MM.1S (cell line): Measurements from ENCODE around the gene HPCAL1.

ENCODE experiments used
- DNase-seq: peaks from one replicate; pipeline ENCODE4 v3.0.0-alpha.2; 2015
- H2AFZ ChIP-seq: fragments of 300-600 bp; sonication (generic); 2 replicates; pipeline ENCODE4 v1.6.0; 2016; ENCODE audit warnings: antibody characterized with exemption, low read length
- H3F3A ChIP-seq: fragments of 300-600 bp; sonication (generic); 2 replicates; pipeline ENCODE4 v1.6.1; 2016; ENCODE audit warnings: mild to moderate bottlenecking, antibody characterized with exemption, low read length, moderate library complexity, mixed read lengths; ENCODE audit not compliant: insufficient read depth
- H3K27ac ChIP-seq: fragments of 300-600 bp; sonication (generic); 2 replicates; pipeline ENCODE4 v1.5.1; 2016; ENCODE audit warnings: mild to moderate bottlenecking, low read length
- H3K27me3 ChIP-seq: fragments of 300-600 bp; sonication (generic); replicated peaks from 2 replicates; pipeline ENCODE4 v1.6.0; 2016; ENCODE audit warnings: low read length; ENCODE audit not compliant: insufficient read depth
- H3K36me3 ChIP-seq: fragments of 300-600 bp; sonication (generic); replicated peaks from 2 replicates; pipeline ENCODE4 v1.6.1; 2016; ENCODE audit warnings: mild to moderate bottlenecking, low read length, mixed read lengths; ENCODE audit not compliant: insufficient read depth
- H3K4me1 ChIP-seq: fragments of 300-600 bp; sonication (generic); 2 replicates; pipeline ENCODE4 v1.6.1; 2016; ENCODE audit warnings: low read length, mixed read lengths
- H3K4me2 ChIP-seq: fragments of 300-600 bp; sonication (generic); 2 replicates; pipeline ENCODE4 v1.6.0; 2016; ENCODE audit warnings: low read depth, low read length
- H3K4me3 ChIP-seq: fragments of 300-600 bp; sonication (generic); 2 replicates; pipeline ENCODE4 v1.5.1; 2016; ENCODE audit warnings: low read length, mixed read lengths
- H3K79me2 ChIP-seq: fragments of 300-600 bp; sonication (generic); 2 replicates; pipeline ENCODE4 v1.6.1; 2016; ENCODE audit warnings: mixed run types, low read length, mixed read lengths
- H3K9ac ChIP-seq: fragments of 300-600 bp; sonication (generic); 2 replicates; pipeline ENCODE4 v1.6.1; 2016; ENCODE audit warnings: low read length, mixed read lengths
- H3K9me2 ChIP-seq: fragments of 300-600 bp; sonication (generic); replicated peaks from 2 replicates; pipeline ENCODE4 v1.6.1; 2016; ENCODE audit warnings: mild to moderate bottlenecking, low read length, mixed read lengths; ENCODE audit not compliant: insufficient read depth
- H3K9me3 ChIP-seq: fragments of 300-600 bp; sonication (generic); replicated peaks from 2 replicates; pipeline ENCODE4 v1.6.1; 2016; ENCODE audit warnings: mild to moderate bottlenecking, low read length, mixed read lengths; ENCODE audit not compliant: insufficient read depth
- H4K20me1 ChIP-seq: fragments of 300-600 bp; sonication (generic); 2 replicates; pipeline ENCODE4 v1.6.1; 2016; ENCODE audit warnings: mild to moderate bottlenecking, low read length, moderate library complexity, mixed read lengths; ENCODE audit not compliant: insufficient read depth
- CTCF ChIP-seq: fragments of 300-600 bp; sonication (generic); IDR thresholded peaks from 2 replicates; pipeline ENCODE4 v1.5.1; 2016; ENCODE audit warnings: antibody characterized with exemption, low read length, mixed read lengths
- EZH2 ChIP-seq: fragments of 300-600 bp; sonication (generic); optimal IDR thresholded peaks from 2 replicates; pipeline ENCODE3; 2017; ENCODE audit warnings: low read depth, mild to moderate bottlenecking, antibody characterized with exemption, low read length, mixed read lengths
- EZH2phosphoT487 ChIP-seq: fragments of 300-600 bp; sonication (generic); IDR thresholded peaks from 2 replicates; pipeline ENCODE4 v1.6.1; 2018; ENCODE audit warnings: antibody characterized with exemption, low read length

The HPCAL1 gene

GRCh38 chr2:10316860-10317259 lies 14.2 kb downstream of the HPCAL1 start:
- H3F3A ChIP-seq: no peaks in the 10 kb centered on the region
- no peak for DNase-seq
- no peaks in the 10 kb centered on the region for H3K27me3 ChIP-seq
- no peak overlapping the region for H3K4me3 ChIP-seq
- H3K9ac ChIP-seq: no peak overlapping the region
- peaks cover 98% of the 10 kb centered on the region for H3K79me2 ChIP-seq
- no peak overlapping the region for H3K27ac ChIP-seq
- H3K9me3 ChIP-seq: no peaks in the 10 kb centered on the region
- H4K20me1 ChIP-seq: no peaks in the 10 kb centered on the region
- H3K9me2 ChIP-seq: no peaks in the 10 kb centered on the region
- H2AFZ ChIP-seq: no peak overlapping the region
- no peaks in the 10 kb centered on the region for H3K4me1 ChIP-seq
- no peak for TF ChIP-seq EZH2
- no peak for TF ChIP-seq EZH2phosphoT487
- no peak for TF ChIP-seq CTCF
- no peak overlapping the region for H3K4me2 ChIP-seq
- H3K36me3 ChIP-seq: no peaks in the 10 kb centered on the region

GRCh38 chr2:10317646-10318045 lies 14.9 kb downstream of the HPCAL1 start:
- Histone ChIP-seq H4K20me1 (no peaks in the 10 kb centered on the region), H3K4me3 (no peak overlapping the region), H3K36me3 (no peaks in the 10 kb centered on the region), H3K27me3 (no peaks in the 10 kb centered on the region), H3K4me2 (no peak overlapping the region), H3K9ac (no peak overlapping the region), H2AFZ (no peak overlapping the region), H3K79me2 (peaks cover 97% of the 10 kb centered on the region), H3K27ac (no peak overlapping the region), H3K4me1 (no peaks in the 10 kb centered on the region), H3K9me3 (no peaks in the 10 kb centered on the region), H3K9me2 (no peaks in the 10 kb centered on the region), H3F3A (no peaks in the 10 kb centered on the region)
- no peak for TF ChIP-seq CTCF
- TF ChIP-seq EZH2phosphoT487: no peak
- TF ChIP-seq EZH2: no peak
- no peak for DNase-seq

- TF ChIP-seq EZH2 (no peak), CTCF (no peak), EZH2phosphoT487 (no peak)
- Histone ChIP-seq H3K36me3 (no peaks in the 10 kb centered on the region), H3K27me3 (no peaks in the 10 kb centered on the region), H3K4me1 (peaks cover 3% of the 10 kb centered on the region; the same call in 1 of the 2 replicates), H3K79me2 (peaks cover 97% of the 10 kb centered on the region), H3K9me3 (no peaks in the 10 kb centered on the region), H2AFZ (no peak overlapping the region), H3K9me2 (no peaks in the 10 kb centered on the region), H4K20me1 (no peaks in the 10 kb centered on the region), H3K4me3 (no peak overlapping the region), H3F3A (no peaks in the 10 kb centered on the region), H3K27ac (no peak overlapping the region), H3K9ac (no peak overlapping the region), H3K4me2 (no peak overlapping the region)
- DNase-seq: no peak
Observed at GRCh38 chr2:10318345-10318744, 15.6 kb downstream of the HPCAL1 start.
